Eye (tissue), 1 donor: ENCODE results near the gene IGSF5.
"Not testable (repeated sequence)": the region's sequence is repeated elsewhere in the genome, so short reads cannot be mapped to it uniquely, and the experiment has no call there.

Experiments
- DNase-seq: peaks from one replicate; pipeline ENCODE4 v3.0.0-alpha.2; 2015

Gene IGSF5

GRCh38 chr21:39739531-39739930 is 5.5 kb upstream of the IGSF5 start:
- DNase-seq = not testable (repeated sequence)

GRCh38 chr21:39742561-39742960 is 2.4 kb upstream of the IGSF5 start:
- not testable (repeated sequence) for DNase-seq

GRCh38 chr21:39745332-39745731 is 349 bp downstream of the IGSF5 start:
- DNase-seq = not testable (repeated sequence)

DNA sequence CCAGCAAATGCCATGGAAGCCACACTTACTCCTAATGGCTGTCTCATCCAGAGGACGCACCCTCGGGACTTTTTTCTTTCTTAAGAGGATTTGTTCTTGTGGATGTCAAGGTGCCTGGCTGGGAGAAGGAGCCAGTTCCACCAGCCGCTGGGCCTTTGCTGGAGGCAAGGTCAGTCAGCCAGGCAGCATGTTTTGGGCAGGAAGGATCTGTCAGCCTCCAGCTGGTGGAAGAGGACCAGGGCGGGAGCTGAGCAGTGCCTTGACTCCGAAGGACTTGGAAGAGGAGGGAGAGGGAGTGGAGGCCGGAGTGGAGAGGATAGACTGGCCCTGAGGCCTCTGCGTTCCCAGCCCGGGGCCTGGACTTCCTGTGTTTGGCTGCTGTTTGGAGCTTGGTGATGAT is 5.7 kb downstream of the IGSF5 start:
- no peak for DNase-seq

DNA sequence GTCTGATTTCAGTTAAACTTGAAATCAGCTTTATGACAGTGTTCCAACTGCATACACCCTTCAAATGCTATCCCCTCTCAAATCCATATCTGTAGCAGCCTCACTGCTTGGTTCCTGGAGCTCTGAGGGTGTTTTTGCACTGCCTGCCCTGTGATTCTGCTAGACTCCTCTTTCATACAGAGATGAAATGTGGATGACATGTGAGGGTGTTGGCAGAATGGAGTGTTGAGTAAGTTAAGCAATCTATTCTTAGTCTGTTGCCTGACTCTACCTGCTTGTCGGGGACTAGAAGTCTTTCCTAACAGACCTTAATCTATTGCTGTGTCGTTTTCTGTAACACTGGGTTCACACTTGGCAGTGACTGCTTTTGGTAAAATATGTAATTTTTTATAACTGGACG is 9.8 kb downstream of the IGSF5 start:
- no peak for DNase-seq

- peak; percentile 45 for DNase-seq
These were observed 11.3 kb downstream of the IGSF5 start for GRCh38 chr21:39756285-39756684.

DNA sequence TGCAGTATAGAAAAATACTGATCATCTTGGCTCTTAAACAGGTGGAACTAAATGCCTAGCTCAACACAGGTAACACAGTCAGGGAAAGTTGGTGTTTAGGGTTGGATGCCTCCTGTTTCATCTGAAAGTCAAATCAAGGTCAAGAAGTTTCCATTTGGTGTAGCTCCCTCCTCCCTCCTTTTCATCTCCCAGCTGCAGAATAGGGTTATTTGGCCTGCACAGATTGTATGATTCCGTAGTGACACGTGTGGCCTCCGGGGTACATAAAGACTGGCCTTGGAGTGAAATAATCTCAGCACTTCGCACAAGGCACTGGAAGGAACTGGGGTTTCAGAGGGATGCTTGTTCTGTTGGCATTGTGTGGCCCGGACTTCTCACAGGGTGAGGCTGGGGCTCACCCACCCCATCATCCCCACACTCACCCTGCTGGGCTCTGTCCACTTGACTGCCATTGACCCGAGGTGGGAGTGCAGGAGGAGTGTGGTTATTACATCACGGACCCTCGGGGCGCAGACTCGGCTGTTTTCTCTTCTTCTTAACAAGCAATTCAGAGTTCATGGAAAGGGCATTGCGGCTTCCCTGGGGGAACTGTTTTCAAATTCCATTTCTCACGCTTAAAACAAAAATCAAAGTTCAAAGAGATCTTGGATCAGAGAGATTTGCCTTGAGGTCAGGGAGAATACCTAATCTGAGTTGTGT is 18.4 kb downstream of the IGSF5 start:
- DNase-seq = peak; percentile 91

GRCh38 chr21:39774227-39774626 is 29.2 kb downstream of the IGSF5 start:
- peak; percentile 54 for DNase-seq

DNA sequence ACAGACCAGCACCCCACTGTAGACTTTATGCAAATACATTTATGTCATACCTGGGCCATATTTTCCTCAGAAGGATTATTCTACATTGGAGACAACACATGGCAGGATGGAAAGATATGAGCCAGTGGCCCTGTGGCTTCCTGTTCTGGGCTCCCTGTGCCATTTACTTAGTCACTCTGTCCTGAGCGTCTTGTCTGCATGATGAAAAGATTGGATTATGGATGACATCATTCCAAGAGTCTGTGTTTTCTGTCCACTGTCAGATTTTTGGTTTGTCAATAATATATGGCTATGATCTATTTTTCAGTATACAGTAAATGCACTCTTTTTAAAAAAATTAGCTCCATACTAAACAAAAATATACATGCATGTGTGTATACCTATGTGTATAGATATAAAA is 30.8 kb downstream of the IGSF5 start:
- no peak for DNase-seq

GRCh38 chr21:39776589-39776988 is 31.6 kb downstream of the IGSF5 start:
- no peak for DNase-seq

- no peak for DNase-seq
These were observed 36.3 kb downstream of the IGSF5 start for GRCh38 chr21:39781331-39781730.

DNA sequence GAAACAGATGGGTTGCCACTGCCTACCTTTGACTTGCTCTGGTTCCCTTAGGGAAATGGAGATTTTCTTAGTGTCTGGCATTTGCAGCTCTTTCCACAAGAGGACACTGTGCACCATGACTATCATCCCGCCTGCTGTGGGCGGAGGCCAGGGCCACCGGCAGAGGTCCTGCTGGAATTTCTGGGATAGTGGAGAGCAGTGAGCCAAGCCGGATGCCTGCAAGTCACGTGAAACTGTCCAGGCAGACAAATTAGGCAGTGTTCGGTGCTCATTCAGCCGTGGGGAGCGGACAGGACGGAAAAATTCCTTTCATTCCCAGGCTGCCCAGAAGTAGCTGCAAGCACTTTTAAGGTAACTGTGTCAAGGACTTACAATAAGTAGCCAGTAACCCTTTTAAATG is 43.4 kb downstream of the IGSF5 start:
- DNase-seq = peak; percentile 96

DNA sequence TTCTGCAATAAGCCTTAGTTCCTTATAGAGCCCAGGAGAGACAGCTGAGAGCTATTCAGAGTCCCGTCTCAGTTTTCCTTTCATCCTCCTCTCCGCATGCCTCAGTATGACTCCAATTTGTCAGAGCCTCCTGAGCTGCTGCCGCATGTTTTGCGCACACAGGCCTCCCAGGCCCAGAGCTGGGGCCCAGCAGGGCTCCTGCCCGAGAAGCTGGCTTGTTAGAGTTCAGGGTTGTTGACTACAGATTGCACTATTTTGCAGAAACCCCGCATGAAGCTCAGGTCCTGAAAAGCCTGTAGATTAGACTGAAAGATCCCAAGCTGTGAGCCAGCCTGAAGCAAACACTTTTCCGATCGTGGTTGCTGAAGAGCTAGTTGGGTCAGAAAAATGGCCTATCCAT is 51.5 kb downstream of the IGSF5 start:
- peak; percentile 29 for DNase-seq

DNA sequence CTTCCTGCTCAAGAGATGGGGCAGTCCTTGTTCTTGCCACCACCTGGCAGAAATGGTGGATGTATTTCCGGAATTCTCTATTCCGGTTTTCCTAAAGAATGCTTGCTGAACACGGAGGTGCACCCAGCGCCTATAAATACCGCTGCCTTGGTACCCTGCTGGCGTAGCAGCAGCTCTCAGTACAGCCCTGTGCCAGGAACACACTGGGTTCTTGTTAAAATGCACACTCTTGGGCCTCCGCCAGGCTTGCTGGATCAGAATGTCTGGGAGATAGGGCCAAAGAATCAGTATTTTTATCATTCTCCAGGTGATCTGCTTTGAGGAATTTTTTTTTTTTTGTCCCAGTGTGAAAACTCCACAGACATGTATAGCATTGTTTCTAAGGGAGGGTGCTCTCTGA is 54.2 kb downstream of the IGSF5 start:
- DNase-seq = no peak

- DNase-seq = peak; percentile 24
These were observed 55.3 kb downstream of the IGSF5 start for GRCh38 chr21:39800311-39800710.

DNA sequence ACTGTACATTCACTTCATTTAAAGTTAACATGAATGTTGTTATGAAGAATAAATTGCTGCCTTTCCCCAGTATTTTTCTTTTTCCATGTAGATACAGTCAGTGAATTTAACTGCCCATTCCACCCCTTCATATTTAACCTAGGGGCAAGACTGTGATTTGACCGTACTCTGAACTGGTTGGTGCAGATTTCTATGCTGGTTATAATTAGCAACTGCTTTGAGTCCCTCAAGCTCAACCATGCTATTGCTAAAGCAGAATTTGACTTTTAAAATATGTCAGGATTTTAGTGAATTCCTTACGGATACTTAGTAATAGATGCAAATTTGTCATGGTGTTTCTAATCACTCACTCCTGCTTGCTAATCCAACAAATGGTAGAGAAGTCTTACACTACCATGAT is 57.2 kb downstream of the IGSF5 start:
- no peak for DNase-seq

DNA sequence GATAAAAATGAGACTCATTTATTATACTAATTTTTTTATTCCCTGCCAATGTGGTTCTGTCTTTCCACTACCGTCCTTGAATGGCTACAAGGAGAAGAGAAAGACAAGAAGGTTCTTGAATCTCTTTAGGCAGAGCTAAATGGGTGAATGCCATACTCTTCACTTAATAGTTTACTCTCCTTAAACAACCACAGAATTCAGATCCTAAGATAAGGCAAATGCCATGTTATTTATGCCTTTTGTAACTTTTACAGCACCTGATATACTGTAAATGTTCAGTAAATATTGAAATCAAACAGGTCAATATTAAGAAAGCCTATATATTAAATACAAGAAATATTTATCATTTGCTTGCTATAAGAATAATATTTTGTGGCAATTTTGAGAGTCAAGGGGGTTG is 58.4 kb downstream of the IGSF5 start:
- no peak for DNase-seq

DNA sequence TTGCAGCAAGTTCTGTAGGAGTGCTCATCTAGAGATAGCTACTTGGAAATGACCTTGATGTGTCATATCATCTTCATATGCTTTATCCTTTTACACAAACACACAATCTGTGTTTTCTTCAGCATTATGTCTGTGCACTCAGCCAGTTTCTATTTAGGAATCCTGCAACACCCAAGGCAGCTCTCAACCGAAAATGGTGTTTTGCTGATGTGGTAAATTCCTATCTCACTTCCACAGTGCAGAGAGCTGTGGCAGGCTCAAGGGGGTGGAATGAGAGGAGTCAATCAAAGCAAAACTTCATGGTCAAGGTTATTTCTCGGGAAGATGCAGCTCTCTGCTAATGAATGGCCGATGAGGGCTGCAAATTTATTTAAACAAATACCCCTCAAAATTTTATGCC is 59.3 kb downstream of the IGSF5 start:
- no peak for DNase-seq

DNA sequence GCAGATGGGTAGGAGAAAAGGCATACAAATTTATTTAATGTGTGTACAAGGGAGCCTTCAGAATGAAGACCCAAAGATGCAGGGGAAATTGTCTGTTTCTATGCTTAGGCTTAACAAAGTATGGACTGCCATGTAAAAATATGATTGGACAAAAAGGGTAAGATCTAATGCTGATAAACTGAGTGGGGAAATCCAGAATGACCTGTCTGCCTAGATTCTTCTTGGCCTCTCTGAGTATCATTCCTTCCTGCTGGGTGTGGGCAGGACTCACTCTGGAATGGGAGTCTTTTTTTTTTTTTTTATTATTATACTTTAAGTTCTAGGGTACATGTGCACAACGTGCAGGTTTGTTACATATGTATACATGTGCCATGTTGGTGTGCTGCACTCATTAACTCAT is 61.0 kb downstream of the IGSF5 start:
- DNase-seq = no peak

- no peak for DNase-seq
These were observed 62.8 kb downstream of the IGSF5 start for GRCh38 chr21:39807738-39808137.

- no peak for DNase-seq
These were observed 65.0 kb downstream of the IGSF5 start for GRCh38 chr21:39809936-39810335.

- DNase-seq = no peak
These were observed 68.0 kb downstream of the IGSF5 start for GRCh38 chr21:39812983-39813382.

GRCh38 chr21:39818557-39818956 is 73.6 kb downstream of the IGSF5 start:
- no peak for DNase-seq

DNA sequence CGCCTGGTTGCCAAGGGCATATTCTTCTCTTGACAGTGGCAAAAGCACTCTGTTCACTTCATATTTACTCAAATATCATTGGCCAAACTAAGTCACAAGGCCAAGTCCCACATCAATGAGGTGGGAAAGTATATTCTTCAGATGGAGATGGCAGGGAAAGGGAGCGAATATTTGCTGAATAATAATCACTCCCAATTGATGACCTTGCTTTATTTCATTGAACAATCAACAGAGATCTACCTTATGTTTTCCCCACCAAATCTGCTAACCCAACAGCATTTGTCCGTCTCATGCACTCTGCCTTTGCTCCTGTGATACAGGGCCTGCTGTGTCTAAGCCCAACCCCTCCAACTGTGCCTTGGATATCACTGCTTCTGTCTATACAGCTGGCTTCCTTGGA is 77.1 kb downstream of the IGSF5 start:
- DNase-seq = no peak

GRCh38 chr21:39825250-39825649 is 80.3 kb downstream of the IGSF5 start:
- no peak for DNase-seq
